HuH-7.5 (cell line): Measurements from ENCODE around the gene BET1.

Experiments
- DNase-seq: peaks from one replicate; pipeline ENCODE4 v3.0.0; 2011; ENCODE audit warnings: low spot score

BET1 gene

DNA sequence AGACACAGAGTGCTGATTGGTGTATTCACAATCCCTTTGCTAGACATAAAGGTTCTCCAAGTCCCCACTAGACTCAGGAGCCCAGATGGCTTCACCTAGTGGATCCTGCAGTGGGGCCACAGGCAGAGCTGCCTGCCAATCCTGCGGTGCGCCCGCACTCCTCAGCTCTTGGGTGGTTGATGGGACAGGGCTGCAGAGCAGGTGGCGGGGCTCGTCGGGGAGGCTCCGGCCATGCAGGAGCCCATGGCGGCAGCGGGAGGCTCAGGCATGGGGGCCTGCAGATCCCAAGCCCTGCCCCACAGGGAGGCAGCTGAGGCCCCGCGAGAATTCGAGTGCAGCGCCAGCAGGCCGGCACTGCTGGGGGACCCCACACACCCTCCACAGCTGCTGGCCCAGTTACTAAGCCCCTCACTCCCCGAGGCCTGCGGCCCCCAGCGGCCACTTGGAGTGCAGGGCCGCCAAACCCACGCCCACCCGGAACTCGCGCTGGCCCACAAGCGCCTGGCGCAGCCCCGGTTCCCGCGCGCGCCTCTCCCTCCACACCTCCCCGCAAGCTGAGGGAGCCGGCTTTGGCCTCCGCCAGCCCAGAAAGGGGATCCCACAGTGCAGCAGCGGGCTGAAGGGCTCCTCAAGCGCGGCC, 7.7 kb upstream of the BET1 start:
- DNase-seq, result no peak

- DNase-seq, result no peak
Observed at GRCh38 chr7:94008537-94008936, 4.4 kb upstream of the BET1 start.

DNA sequence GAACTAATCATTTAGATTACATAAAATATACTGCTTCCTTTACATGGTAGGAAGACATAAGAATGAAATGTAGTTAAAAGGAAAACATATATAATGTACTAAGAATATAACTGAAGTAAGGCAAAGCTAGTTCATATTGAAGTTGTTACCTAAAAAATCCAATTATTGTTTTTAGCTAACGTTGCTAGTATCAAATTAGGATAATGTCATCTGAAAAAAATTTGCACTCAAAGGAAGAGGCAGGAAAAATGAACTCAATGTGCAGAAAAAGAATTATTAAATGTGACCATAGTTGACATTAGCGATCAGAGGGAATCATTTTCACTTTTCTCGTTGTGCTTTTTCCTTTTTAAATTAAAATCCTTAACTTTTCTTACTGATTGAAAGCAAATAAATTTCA, 1.6 kb upstream of the BET1 start:
- no peak for DNase-seq

DNA sequence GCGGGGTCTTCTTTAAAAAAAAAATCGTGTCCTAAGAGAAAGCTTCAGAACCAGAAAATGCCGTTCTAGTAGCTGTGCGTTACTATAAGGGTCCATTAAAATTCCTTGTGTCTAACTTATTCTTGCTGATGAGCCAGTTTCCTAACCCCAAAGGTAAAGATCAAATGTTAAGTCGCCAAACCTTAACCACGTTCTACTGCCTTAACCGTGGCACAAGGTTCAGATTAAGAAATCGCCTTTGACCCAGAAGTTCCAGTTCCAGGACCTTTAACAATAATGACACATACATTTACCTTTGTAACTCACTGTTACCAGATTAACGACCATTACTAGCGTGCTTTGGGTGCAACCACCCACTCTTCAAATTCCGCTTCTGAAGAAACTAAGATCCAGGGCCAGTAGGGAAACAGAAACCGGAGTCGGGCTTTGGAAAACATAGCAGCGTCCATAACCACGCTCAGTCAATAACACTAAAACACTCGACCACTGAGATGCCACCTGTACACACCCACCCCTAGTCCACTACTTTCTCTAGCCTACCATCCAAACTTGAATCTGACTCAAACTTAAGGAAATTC, 620 bp downstream of the BET1 start:
- DNase-seq, result peak; percentile 20

DNA sequence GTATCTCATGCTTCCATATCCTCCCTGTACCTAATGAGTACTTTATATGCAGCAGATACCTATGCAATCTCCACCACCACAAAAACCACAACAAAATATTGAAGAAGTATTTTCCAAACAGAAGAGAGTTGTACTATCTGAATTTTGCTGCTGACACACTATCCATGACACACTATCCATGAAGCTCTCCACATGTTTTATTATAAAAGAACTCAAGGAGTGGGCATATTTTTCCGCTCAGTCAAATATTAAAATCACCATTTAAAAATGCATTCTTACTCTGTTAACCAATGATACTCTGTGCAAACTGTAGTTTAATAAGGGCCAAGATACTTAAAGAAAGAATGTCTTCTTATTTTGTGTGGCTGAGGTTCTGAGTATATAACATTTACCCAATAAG, 2.8 kb downstream of the BET1 start:
- no peak for DNase-seq

DNA sequence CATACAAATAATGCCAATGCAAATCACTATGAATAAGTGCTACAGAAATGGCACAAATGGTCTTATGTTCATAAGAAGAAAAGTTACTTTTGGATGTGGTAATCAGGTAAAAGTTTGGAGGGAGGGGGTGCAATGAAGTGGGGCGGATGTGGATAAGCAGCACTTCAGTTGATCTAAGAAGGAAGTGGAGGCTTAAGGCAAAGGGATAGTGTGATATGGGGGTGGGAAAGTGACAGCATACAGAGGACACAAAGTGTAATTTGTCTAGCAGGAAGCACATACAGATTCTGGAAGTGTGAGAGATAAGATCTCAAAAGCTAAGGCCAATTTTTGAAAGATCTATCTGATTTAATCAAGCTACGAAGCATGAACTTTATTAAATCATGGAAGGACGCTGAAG, 6.3 kb downstream of the BET1 start:
- DNase-seq, result no peak

DNA sequence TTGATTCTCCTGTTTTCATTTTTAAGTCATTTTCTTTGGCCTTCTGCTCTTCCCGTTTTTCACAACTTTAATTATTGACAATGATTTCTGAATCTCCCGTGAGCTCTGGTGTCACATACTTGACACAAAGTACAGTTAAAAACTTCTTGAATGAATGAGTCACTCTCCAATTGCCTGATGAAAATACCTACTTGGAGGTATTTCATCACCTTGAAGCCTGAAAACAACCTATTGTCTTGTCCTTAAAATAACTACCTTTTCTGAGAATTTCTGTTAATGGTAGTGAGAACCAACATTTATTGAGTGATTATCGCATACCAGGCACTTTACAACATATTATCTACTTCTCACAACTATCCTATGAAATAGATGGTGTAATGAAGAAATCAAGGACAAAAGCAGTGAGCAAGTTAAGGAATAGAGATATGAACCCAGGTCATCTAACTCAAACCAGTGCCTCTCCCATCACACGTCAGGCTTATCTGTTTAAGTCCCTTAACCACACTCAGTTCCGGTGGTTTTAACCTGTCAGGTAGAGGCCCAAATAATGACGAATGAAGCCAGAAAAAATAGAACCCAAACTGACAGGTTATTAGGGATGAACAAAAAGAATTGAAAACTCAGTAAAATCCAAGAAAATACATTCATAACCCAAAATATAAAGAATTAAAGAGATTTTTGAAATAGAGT, 11.6 kb downstream of the BET1 start:
- DNase-seq, result no peak

GRCh38 chr7:93987297-93987696, 16.9 kb downstream of the BET1 start:
- no peak for DNase-seq

DNA sequence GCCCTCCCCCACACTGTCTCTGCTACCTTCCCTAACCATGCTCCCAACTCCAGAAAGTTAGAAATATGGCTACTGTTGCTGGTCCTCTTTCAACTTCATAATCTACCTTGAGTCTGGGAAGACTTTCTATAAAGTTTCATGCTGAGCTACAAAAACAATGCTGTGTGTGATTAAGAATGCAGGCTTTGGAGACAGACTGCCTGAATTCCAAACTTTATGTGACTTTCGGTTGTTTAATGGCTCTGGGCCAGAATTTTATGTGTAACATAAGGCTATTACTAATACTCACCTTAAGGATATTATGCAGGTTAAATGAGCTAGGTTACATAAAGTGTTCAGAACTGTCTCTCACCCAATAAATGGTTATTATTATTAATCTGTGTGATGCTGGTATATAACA, 19.1 kb downstream of the BET1 start:
- DNase-seq, result no peak

DNA sequence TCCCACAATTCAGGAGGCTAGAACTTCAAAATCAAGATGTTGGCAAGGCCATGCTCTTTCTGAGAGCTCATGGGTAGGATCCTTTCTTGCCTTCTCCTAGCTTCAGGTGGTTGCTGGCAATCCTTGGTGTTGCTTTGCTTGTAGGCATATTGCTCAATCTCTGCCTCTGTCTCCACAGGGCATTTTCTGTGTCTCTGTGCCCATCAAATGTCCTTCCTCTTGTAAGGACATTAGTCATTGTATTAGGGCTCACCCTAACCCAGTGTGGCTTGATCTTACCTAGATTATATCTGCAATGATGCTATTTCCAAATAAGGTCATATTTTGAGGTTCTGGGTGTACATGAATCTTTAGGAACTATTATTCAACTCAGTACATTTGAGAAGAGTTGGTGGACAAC, 20.1 kb downstream of the BET1 start:
- DNase-seq, result no peak

GRCh38 chr7:93981480-93981874, 22.7 kb downstream of the BET1 start:
- no peak for DNase-seq

DNA sequence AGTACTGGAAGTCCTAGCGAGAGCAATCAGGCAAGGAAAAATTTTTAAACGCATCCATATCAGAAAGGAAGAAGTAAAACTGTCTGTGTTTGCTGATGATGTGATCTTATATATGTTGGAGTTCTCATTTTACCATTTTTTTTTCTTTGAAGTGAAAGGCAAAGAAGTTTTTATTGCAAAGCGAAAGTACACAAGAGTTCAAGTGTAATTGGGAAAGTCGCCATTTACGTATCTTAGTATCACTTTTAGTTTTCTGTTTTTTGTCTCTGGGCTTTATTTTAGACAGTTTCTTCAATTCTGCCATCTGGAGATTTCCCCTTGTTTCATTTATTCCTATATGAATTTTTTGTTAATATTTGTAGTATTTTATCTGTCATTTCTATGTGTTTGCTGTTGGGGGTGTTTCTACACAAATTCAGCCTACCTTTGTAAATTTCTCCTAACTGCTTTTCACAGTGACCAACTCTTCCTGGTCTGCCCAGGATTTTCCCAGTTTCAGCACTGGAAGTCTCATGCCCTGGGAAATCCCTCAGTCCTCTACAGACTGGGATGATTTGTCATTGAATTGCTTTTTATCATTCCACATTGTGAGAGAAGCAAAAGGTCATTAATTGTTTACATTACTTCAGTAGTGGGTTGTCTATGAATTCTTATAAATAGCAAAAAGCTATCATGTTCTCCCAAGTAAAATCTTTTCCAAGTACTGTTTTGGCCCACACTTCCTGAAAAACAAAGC, 23.2 kb downstream of the BET1 start:
- no peak for DNase-seq

DNA sequence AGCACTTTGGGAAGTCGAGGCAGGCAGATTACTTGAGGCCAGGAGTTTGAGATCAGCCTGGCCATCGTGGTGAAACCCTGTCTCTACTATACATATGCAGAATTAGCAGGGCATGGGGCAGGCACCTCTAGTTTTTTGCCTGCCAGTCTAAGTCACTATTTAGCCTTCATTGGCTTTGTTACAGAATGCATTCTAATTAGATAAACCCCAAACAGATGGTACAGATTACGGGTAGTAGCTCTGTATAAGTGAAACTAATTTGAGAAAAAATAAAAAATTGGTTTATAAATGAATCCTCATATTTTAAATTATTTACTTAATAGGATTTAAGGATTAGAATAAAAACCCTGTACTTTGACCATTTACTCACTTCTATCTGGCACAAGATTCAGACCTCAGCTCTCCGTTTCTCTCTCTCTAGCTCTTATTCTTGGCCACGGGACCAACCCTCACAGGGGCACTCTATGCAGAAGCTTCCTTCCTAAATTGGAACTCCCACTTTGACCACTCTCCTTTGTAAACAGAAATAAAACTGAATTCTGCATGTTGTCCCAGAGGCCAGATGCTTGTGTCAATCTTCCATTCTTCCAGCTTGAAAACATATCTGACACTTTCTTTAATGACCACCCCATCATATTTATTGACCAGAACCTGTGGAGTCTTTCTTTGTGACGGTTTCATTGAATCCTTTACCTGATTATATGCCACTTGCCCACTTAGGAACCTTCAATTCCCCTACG, 26.8 kb downstream of the BET1 start:
- no peak for DNase-seq

GRCh38 chr7:93973134-93973533, 31.0 kb downstream of the BET1 start:
- no peak for DNase-seq

- DNase-seq, result no peak
Observed at GRCh38 chr7:93972029-93972725, 32.0 kb downstream of the BET1 start.

GRCh38 chr7:93968911-93969620, 35.1 kb downstream of the BET1 start:
- no peak for DNase-seq

DNA sequence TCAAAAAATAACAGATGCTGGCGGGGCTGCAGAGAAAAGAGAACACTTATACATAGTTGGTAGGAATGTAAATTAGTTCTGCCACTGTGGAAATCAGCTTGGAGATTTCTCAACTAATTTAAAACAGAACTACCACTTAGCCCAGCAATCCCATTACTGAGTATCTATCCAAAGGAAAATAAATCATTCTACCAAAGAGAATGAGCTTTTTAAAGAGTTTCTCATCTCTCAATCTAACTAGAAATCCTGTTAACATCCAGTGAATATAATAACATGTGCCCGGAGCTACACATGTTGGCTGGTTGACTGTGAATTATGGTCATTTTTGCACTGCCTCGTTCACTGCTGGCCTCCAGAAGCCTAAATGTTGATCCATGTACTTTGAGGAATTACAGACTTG, 39.3 kb downstream of the BET1 start:
- DNase-seq, result no peak

DNA sequence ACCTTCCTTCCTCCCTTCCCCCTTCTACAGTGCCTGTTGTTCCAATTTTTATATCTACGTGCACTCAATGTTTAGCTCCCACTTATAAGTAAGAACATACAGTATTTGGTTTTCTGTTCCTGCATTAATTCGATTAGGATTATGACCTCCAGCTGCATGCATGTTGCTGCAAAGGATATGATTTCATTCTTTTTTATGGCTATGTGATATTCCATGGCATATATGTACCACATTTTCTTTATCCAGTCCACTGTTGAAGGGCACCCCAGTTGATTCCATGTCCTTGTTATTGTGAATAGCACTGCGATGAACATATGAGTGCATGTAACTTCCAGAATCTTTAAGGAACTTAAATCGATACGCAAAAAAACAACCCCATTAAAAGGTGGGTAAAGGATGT, 39.9 kb downstream of the BET1 start:
- DNase-seq, result no peak

DNA sequence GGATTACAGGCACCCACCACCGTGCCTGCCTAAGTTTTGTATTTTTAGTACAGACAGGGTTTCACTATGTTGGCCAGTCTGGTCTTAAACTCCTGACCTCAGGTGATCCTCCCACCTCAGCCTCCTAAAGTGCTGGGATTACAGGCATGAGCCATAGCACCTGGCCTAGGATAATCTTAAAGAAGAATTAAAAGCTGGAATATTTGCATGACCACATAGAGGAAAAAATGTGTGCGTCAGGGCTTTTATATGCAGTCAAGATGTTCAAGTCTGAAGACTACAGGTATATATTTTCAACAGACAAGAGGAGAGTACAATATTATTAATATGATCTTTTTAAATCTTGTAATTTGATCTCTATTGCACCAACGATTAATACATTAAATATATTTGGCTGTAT, 43.2 kb downstream of the BET1 start:
- no peak for DNase-seq

GRCh38 chr7:93958651-93959050, 45.5 kb downstream of the BET1 start:
- no peak for DNase-seq

DNA sequence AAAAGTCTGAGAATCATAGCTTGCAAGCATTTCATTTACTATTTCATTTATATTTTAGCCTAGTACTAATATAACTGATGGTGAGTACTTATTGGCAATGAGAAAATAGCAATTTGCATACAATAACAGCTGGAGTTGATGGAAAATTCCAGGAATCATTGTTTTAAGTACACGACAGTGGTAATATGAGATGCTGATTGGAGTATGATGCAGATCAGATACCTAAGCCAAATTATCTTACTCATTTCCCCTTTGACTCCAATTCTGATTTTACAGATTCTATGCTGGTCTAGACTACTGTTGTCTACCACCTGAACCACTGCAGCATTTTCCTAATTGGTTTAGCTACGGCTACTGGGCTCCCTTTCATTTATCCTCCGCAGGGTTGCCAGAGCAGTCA, 45.9 kb downstream of the BET1 start:
- no peak for DNase-seq
